HG03378 (cell line): ENCODE data around the gene CABLES2.

ENCODE experiments used
- ATAC-seq: cut with Tn5 transposase; IDR thresholded peaks from one replicate; pipeline ENCODE4 v1.9.1; 2021; ENCODE audit warnings: mild to moderate bottlenecking, moderate library complexity; ENCODE audit not compliant: unreplicated experiment

Gene CABLES2

DNA sequence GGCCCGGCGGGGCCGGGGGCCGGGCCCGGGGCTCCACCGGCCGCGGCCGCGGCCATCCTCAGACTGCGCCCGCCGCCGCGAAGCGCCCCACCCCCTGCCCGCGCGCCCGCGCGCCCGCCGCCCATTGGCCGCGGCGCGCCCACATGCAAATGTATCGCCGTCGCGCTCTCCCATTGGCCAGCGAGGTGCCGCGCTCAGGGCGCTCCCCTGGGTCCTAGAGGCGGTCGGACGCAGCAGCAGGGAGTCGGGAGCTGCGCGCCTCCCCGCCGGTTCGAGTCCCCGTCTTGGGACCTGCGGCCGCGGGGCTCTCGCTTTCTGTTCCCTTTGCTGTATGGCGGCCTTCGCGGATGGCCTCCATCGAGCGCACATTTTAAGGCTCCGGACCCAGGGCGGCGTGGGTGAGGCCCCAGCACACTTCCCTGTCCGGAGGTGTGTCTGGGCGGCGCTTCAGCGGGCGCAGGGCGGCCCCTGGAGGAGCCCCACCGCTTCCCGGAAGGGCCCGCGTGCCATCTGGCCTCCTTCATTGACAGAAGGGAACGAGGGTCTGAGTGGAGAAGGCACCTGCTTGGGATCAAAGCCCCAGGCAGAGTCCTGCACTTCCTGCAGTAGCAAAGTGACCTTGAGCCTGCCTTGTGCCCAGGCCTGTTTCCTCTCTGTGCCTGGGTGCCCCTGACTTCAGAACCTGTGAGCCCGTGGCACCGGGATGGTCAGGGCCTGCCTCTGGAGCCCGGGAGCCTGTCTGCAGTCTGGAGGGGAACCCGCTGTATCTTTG is at the start of gene CABLES2:
TSS of gene CABLES2 (minus strand) at position 65 of the 772 bp plus-strand sequence. CDS start at position 56, 9 bp downstream.
- peak; percentile 63 for ATAC-seq

DNA sequence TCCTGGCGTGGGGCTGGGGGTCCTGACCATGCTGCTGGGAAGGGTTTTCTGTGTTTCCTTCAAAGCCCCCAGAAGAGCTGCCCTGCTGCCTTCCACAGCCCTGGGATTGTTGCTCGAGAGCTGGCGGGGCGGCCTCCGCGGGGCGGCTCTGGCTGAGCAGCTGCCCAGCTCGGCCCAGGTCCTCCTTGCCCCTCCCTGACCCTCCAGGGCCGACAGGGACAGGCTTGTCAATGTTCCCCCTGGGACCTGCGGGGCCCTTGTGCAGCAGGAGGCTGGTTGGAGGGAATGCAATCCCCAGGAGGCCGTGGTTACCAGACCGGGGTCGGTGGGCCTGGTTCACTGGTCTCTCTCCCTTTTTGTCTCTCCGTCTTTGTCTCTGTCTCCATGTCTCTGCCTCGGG is 48.8 kb upstream of the CABLES2 start:
- ATAC-seq: no peak

DNA sequence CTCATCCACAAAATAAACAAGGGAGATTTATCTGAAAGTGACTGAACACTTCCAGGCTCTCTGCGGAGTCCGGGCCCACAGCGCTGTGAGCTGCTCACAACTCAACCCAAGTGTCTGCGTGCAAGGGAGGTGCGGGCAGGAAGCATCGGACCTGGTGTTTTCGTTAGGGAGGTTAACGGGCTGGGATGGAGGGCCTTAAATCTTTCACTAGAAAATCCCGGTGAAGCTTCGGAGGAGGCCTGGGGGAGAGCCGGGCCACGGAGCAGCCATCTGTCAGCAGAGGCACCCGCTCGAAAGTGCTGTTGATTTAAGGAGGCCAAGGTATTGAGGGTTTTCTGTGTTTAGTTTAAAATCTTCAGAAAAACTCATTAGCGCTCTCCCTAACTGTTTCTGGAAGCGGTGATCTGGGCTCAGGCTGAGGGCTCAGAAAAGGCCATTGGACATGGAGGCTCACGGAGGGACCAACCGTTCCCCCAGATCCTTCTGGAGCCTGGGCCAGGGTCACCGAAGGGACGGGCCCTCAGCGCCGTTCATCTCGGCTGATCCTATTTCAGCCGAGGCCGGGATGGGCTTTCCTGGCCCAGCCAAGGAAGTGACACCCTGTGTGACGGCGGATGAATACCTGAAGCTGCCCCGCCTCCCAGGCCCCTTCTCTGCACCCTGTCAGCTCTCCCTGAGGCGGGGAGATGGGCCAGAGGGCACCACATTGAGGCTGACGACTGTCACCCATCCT is 48.0 kb upstream of the CABLES2 start:
- ATAC-seq: no peak

DNA sequence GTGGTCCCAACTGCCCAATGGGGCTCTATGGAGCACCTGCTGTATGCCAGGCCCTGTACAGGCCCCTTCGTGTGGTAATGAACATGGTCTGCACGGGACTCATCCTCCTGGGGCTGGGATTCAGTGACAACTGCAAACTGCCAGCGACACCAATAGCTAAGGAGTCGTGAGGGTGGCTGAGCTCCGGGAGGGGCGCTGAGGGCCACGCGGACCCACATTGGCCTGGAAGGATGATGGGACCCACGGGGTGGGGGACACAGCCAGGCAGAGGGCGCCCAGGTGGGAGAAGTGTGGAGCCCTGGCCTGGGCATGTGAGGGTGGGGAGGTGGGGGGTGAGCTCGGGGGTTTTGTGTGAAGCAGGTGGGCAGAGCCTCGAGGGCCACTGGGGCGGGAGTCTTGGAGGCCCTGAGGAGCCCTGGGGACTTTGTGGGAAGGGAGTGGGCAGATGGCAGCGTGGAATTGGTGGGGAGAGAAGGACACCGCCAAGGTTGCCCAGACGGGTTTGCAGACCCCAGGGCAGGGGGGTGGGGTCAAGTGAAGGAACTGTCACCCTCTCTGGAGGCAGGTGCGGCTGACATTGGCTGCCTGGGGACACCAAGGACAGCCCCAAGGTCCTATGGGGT is 46.2 kb upstream of the CABLES2 start:
- ATAC-seq: no peak

- ATAC-seq: no peak
Observed at GRCh38 chr20:62452475-62453095, 45.5 kb upstream of the CABLES2 start.

- no peak for ATAC-seq
Observed at GRCh38 chr20:62451970-62452369, 44.9 kb upstream of the CABLES2 start.

- no peak for ATAC-seq
Observed at GRCh38 chr20:62451156-62451767, 44.2 kb upstream of the CABLES2 start.

DNA sequence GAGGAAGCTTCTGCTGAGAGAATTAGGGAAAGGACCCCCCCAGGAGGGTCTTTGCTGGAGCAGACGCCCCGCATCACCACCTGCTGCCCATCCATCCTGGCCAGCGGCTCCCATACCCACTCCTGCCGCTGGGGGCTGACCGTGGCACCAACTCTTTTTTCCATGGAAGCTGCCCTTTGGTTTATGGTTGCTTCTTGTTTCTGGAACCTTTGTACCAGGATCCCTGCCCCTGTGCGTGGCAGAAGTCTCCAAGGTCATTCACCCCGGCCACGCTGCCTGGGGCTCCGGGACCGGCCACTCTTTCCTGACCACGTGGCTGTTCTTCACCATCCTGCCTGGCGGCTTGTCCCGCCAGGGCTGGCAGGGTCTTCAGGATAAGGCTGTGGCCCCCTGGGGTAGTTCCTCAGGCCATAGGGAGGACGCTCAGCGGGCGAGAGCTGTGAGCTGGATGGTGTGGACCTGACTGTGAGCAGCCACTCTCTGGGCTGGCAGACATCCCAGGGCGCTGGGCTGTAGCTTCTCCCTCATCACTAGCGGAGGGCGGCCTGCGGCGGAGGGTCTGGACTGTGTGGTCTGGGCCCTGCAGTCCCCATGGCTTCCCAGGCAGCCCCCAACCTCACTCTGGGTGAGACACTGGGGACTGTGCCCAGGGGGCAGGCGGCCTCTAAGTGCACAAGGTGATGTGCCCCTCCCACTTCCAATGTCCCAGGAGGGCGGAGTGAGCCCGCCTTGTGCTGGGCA is 43.0 kb upstream of the CABLES2 start:
- ATAC-seq: no peak

GRCh38 chr20:62448788-62449187 is 41.7 kb upstream of the CABLES2 start:
- no peak for ATAC-seq

GRCh38 chr20:62448038-62448437 is 41.0 kb upstream of the CABLES2 start:
- ATAC-seq: no peak

GRCh38 chr20:62446888-62447869 is 40.1 kb upstream of the CABLES2 start:
- no peak for ATAC-seq

DNA sequence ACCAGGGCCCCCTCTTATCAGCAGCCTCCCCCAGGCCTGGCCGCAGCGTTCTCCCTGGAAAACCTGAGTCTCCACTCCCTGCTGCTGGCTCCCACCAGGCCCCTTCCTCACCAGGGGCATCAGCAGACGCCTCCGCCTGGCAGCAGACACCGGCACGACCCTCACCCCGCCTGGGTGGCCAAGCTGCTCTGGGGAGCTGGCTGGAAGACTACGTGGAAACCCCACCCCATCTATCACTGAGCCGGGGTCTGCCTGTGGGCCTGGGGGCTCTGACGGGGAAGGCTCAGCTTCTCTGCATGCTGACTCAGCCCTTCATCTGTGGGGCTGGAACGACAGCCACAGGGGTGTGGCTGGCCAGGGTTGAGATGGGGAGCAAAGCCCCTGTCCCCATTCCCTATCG is 39.4 kb upstream of the CABLES2 start:
- no peak for ATAC-seq

GRCh38 chr20:62445553-62446340 is 38.7 kb upstream of the CABLES2 start:
- no peak for ATAC-seq

- no peak for ATAC-seq
Observed at GRCh38 chr20:62444286-62444685, 37.2 kb upstream of the CABLES2 start.

GRCh38 chr20:62441987-62442539 is 35.0 kb upstream of the CABLES2 start:
- no peak for ATAC-seq

DNA sequence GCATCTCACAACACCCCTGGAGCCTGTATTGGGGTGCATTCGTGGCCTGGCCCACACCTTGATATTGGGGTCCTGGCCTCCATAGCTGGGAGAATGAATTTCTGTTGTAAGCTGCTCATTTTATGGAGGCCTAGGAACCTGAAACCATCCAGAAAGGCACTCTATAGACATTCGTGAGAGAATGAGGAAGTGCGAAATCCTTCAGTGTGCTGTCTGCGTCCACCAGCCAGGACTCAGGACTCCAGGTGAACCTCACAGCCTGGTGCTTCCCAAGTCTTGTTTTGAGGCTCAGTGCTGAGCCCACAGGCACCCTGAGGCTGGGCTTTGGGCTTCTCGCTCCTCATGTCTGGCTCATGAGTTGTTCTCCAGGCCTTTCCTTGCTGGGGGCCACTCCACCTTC is 32.1 kb upstream of the CABLES2 start:
- ATAC-seq: no peak

- no peak for ATAC-seq
Observed at GRCh38 chr20:62437927-62438326, 30.8 kb upstream of the CABLES2 start.

DNA sequence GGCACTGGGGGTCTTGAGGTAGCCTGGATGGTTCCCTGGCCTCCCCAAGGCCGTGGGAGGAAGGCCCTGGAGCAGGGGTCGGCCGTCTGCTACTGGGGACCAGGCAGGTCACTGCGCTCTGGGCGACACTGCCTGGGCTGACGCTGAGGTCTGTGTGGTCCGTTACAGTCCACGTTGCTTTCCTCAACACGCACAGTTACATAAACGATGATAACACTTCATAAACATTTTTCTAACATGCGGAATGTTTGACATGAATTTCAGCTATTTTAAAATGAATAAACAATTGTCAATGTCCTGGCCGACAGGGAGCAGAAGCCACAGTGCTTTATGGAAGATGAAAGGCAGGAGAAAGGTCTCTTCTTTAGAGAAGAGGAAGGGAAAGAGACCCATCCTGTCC is 30.4 kb upstream of the CABLES2 start:
- ATAC-seq: no peak
